Measurements from ENCODE around the gene AGPAT3. TPM values are rescaled to one million over a fixed set of nuclear protein-coding genes. Genes with fewer than 3 reads are reported as not detected.
"Not testable (repeated sequence)": the region's sequence is repeated elsewhere in the genome, so short reads cannot be mapped to it uniquely, and the experiment has no call there.

Gene AGPAT3, protein sequence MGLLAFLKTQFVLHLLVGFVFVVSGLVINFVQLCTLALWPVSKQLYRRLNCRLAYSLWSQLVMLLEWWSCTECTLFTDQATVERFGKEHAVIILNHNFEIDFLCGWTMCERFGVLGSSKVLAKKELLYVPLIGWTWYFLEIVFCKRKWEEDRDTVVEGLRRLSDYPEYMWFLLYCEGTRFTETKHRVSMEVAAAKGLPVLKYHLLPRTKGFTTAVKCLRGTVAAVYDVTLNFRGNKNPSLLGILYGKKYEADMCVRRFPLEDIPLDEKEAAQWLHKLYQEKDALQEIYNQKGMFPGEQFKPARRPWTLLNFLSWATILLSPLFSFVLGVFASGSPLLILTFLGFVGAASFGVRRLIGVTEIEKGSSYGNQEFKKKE
- total RNA-seq = 51.5 TPM
- long read RNA-seq, full-length matches to known transcripts = 7 of 42 reads
- long read RNA-seq, partial matches to known transcripts = 2 of 42 reads
- long read RNA-seq, other reads (novel, unspliced or antisense) = 33 of 42 reads

DNA sequence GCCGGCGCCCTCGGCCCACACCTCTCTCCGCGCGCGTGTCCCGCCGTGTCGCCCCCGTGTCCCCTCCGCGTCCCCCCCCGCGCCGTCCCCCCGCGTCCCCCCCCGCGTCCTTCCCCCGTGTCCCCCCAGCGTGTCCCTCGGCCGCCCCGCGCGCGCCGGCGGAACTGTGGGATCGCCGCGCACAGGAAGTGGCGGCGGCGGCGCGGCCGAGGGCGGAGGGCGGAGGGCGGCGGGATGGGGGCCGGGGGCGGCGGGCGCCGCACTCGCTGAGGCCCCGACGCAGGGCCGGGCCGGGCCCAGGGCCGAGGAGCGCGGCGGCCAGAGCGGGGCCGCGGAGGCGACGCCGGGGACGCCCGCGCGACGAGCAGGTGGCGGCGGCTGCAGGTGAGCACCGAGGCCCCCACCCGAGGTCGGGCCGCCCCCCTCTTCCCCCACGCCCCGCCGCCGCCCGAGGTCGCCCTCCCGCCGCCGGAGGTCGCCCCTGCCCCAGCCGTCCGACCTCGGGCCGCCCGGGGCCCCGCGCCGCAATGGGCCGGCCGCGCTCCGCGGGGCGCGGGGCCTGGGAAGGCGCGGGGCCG, at the start of gene AGPAT3:
Gene AGPAT3 (plus strand): TSS at position 262 of the 578 bp plus-strand sequence. CDS start 94,459 bp downstream, outside the sequence.
- peak; percentile 71 for DNase-seq (ENCODE audit: low spot score)
- intact Hi-C loops (cut with DNase I) = loop anchor here (5.0 kb wide), 3 partner anchors 37 to 72 kb away; no protein-coding TSS in a partner anchor

DNA sequence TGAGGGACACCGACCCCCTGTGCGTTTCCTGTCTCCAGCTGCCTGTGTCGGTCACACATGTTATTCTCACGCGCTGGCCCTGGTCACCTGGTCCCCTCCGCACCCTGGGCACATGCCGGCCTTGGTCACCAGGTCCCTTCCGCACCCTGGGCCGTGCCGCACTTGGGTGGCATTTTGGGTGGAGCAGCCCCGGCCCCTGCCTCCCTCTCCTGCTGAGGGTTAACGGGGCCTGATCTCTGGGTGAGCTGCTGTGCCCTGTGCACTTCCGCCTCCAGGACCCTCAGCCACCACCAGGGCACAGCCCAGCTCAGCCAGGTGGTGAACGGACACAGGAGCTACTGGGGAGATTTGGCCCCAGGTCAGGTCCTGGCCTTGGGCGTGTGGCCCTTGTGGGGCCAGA, 49.0 kb upstream of the AGPAT3 start:
- DNase-seq (ENCODE audit: low spot score) = no peak
- intact Hi-C loops (cut with DNase I) = no loop called here

DNA sequence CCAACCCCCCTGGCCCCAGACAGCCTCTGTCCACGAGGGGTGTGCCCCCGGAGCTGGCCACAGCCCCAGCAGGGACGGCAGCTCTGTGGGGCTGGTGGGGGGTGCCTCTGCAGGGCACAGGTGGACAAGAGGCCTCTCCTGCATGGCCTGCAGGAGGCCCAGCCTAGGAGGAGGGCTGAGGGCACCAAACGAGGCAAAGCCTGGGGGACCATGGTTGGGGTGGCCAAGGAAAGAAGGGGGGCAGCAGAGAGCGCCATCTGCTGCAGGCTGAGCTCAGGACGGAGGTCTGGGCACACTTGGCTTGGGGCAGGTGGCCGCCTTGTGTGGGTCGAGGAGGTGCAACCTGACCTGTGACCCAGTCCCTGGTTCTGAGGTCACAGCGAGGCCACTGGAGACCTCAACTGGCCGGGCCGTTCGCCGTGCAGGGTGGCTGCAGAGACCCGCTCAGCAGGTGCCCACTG, 48.4 kb upstream of the AGPAT3 start:
- DNase-seq (ENCODE audit: low spot score) = no peak
- intact Hi-C loops (cut with DNase I) = no loop called here

DNA sequence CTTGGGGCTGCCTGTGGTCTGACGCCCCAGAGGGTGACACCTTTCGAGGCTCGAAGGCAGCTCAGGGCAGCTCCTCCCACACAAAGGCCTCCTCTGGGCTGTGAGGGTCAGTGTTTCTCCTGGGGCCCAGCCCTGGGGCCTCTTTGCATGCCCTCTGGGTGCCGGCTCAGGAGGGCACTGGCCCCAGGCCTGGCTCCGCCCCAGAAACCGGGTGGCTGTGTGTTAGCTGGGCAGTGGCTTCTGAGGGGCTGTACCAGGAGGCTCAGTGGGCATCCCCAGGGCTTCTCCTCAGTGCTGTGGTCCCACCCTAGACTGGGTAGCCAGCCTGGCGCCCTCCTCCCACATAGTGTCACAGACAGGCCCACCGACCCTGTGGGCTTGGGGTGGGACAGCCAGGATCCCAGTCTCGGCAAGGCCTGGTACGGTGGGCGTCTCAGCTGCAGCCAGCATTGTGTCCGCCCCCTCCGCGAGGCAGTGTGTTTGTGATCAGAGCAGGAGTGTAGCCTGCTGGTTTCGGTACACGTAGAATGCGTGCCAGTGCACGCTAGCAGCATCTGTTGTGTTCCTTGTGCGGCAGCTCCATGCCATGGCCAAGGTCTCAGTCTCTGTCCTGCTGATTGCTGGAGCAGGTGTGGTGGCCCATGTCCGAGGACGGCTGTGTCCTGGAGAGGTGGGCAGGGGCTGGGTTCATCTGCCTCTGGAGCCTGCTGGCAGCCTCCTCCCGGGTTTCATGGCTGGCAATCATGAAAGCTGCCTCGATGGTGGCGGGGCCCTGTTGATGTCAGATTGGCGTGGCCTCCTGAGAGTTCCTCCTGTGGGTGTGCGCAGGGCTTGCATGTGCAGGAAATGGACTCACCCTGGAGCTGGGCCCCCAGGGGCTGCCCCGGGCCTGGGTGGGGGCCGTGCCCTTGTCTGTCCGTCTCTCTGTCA, 47.6 kb upstream of the AGPAT3 start:
- no peak for DNase-seq (ENCODE audit: low spot score)
- intact Hi-C loops (cut with DNase I) = no loop called here

DNA sequence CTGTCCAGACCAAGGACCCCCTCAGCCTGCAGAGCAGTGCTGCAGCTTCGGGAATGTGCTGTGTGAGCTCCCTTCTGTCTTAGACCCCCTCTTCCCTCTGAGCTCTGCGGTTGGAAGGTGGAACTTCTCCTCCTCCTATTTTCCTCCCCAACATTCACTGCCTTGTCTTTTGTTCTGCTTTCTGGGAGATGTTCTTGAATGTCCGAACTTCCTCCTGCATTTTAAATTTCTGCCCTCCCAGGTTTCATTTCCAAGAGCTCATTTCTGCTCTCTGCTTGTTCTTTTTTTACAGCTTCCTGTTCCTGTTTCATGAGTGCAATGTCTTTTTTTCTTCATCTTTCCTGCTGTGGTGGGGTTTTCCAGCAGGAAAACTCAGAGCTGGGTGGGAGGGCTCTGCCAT, 46.3 kb upstream of the AGPAT3 start:
- intact Hi-C loops (cut with DNase I) = no loop called here

DNA sequence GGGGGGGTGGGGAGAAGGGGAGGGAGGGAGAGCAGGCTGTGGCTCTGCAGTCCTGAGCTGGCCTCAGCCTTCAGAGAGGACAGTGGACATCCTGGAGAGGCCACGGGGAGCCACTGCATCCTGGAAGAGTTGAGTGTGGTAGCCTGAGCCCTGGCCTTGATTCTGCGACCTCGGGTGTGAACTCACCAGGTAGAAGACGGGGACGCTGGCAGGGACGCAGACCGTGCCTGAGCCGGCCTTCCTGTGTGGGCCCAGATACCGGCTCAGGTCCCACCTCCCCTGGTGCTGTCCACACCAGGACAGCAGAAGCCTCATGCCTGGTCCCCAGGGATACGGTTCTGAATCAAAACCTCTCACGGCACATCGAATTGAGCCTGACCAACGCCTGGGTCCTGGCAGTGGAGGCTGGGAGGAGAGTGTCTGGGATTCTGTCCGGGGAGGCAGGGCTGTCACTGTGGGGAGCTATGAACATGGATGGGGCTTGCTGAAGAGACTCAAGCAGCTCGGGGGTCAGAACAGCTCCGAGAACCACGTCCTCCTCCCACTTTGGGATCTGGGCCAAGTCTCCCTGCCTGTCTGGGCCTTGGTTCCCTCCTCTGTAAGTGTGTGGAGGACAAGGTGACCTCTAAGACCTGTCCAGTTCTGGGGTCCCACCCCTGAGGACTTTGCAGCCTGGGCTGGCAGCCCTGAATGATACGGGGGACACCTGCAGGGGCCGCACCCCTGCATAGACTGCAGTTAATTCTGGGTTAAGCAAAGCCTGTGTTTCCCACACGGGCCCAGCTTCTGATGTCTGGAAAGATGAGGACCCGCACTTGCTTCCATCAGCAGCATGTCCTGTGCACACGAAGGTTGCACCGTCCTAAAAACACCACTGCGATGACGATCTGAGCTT, 45.3 kb upstream of the AGPAT3 start:
- intact Hi-C loops (cut with DNase I) = no loop called here
- DNase-seq (ENCODE audit: low spot score) = no peak

More for the DNA sequence above, 46.3 kb upstream of the AGPAT3 start:
- no peak for DNase-seq (ENCODE audit: low spot score)

DNA sequence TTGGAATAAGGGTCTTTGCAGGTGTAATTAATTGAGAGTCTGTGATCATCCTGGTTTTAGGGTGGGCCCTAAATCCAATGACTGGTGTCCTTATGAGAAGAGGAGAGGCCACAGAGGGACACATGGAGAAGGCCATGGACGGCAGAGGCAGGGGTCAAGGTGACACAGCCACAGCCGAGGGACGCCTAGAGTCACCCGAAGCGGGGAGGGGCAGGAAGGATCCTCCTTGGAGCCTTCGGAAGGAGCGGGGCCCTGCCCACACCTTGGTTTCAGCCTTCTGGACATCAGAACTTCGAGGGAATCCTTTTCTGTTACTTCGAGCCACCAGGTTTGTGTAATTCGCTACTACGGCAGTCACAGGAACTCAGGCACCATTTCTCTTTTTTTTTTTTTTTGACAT, 44.6 kb upstream of the AGPAT3 start:
- intact Hi-C loops (cut with DNase I) = no loop called here
- DNase-seq (ENCODE audit: low spot score) = no peak

DNA sequence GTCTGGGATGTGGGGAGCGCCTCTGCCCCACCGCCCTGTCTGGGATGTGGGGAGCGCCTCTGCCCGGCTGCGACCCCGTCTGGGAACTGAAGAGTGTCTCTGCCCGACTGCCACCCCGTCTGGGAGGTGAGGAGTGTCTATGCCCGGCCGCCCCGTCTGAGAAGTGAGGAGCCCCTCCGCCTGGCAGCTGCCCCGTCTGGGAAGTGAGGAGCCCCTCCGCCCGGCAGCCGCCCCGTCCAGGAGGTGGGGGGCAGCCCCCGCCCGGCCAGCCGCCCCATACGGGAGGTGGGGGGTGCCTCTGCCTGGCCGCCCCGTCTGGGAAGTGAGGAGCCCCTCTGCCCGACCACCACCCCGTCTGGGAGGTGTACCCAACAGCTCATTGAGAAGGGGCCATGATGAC, 42.9 kb upstream of the AGPAT3 start:
- DNase-seq (ENCODE audit: low spot score); intact Hi-C loops (cut with DNase I): not testable (repeated sequence)

DNA sequence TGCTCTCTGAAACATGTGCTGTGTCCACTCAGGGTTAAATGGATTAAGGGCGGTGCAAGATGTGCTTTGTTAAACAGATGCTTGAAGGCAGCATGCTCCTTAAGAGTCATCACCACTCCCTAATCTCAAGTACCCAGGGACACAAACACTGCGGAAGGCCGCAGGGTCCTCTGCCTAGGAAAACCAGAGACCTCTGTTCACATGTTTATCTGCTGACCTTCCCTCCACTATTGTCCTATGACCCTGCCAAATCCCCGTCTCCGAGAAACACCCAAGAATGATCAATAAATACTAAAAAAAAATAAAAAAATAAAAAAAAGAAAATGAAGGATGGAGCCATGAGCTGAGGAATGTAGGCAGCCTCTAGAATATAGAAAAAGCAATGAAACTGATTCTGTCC, 42.3 kb upstream of the AGPAT3 start:
- intact Hi-C loops (cut with DNase I); DNase-seq (ENCODE audit: low spot score): not testable (repeated sequence)

DNA sequence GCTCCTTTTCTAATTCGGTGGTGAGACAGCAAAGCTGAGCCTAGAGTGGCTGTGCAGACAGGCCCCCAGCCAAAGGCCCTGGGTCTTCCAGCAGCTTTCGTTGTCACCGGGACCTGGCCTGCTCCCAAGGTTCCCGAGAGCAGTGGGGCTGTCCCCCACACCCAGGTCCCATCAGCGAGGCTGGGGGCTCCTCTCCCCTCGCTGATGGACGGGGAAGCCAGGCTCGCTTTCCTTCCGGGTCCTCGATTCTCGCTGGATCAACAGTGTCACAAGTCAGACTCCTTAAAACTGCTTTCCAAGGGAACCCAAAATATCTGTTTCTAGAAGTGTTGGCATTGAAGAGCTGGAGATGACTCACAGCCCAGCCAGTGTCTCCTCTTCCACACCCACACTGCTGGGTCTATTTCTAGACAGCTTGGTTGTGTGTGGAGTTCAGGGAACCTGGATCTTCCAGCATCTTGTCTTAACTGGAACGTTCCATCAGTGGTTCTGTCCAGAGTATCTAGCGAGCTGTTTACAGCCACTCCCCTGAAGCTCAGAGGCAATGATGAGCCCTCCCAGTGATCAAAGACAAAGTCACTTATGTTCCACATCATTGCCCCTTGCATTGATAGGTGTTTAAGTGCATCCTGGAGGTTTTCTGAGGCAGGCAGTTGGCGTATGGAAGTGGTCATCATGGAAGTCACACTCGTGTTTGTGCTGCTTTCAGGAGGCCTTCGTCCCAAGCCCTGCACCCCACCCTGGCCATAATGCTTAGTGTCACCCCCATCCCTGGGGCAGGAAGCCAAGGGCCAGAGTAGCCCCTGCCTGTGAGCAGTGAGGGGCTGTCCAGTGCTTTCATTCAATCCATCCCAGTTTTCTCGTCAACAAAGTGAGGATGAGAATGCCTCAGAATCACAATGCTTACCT, 40.4 kb upstream of the AGPAT3 start:
- intact Hi-C loops (cut with DNase I) = no loop called here
- no peak for DNase-seq (ENCODE audit: low spot score)

DNA sequence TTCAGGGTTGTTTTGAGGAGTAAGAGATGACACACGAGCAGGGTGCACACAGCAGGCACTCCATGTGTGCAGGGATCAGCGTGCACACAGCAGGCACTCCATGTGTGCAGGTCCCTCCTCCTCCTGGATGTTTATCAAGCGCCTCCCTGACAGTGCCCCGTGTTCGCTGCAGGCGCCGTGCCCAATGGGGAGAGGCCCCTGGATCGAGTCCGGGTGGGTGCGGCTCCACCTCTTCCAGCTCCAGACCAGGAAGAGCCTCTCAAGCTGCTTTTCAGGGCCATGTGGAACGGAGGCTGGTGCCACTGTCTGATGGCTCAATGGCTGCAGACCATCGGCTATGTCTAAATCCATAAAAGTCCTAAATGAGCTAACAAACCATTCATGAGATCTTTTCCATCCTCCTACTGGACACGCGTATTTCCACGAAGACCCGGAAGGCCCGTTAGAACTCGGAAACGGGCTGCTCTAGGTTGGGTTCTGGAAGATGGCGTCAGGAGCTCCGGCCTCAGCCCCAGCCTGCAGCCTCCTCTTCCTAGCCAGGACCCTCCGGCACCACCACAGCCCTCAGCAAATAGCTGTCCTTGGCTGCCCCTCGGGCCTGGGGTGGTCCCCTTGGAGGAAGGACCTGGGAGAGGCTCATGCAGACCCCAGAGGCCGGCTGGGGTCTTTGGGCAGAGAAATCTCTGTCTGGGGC, 39.6 kb upstream of the AGPAT3 start:
- intact Hi-C loops (cut with DNase I) = no loop called here
- DNase-seq (ENCODE audit: low spot score) = no peak

DNA sequence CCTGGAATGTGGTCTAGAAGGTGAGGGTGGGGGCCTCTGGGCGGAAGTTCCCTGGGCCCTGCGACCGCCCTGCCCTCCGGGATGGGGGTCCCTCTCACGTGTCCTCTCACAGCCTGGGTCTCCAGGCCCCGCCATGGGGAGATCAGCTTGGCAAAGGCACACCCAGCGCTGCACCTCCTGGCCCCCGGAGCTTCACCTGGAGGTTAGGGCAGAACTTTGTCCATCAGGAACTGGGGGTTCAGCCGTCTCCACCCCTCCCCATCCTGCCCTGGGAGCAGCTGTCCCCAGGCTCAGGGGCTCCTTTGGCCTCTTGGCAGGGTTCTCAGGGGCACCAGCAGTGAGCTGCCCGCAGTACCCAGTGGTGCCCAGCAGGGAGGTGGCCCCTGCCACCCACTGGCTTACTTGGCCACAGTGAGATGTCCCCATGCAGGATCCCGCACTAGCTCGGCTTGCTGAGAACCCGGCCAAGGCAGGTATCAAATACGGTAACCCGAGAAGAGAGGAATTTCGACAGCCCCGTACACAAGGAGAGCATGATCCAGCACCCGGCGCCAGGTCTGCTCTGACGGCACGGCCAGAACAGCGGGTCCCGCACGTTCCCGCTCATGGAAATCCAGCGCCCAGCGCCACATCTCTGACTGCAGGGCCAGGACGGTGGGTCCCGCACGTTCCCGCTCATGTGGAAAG, 38.9 kb upstream of the AGPAT3 start:
- intact Hi-C loops (cut with DNase I) = no loop called here
- no peak for DNase-seq (ENCODE audit: low spot score)

DNA sequence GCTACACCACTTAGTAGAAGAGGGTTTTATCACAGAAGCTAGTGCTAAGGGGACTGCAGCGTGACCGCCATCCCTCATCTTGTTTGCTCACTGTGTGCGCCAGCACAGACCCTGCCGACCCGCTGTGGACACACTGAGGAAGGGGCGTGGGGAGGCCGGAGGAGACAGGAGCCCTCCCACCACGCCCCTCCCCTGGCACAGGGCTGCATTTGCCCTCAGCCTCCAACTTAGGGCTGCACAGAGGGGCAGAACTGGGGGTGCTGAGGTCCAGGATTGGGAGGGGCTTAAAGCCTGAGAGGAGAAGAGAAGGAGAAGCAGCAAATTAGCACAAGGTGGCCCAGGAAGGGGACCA, 38.4 kb upstream of the AGPAT3 start:
- intact Hi-C loops (cut with DNase I) = no loop called here
- no peak for DNase-seq (ENCODE audit: low spot score)

DNA sequence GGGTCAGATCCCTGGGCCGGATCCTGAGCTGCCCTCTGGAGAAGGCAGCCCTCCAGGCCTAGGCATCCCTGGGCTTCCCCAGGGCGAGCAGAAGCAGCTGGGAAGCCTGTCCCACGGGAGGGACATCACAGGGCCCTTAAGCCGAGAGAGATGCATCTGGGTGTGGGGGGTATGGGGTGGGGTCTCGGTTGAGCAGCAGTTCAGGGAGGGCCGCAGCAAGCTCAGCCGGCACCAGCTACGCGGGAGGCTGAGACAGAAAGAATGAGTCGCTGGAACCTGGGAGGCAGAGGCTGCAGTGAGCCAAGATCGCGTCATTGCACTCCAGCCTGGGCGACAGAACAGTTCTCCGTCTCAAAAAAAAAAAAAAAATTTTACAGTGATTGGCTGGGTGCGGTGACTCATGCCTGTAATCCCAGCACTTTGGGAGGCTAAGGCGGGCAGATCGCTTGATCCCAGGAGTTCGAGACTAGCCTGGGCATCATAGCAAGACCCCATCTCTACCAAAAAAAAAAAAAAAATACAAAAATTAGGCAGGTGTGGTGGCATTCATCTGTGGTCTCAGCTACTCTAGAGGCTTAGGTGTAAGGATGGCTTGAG, 37.9 kb upstream of the AGPAT3 start:
- DNase-seq (ENCODE audit: low spot score) = no peak
- intact Hi-C loops (cut with DNase I) = no loop called here

DNA sequence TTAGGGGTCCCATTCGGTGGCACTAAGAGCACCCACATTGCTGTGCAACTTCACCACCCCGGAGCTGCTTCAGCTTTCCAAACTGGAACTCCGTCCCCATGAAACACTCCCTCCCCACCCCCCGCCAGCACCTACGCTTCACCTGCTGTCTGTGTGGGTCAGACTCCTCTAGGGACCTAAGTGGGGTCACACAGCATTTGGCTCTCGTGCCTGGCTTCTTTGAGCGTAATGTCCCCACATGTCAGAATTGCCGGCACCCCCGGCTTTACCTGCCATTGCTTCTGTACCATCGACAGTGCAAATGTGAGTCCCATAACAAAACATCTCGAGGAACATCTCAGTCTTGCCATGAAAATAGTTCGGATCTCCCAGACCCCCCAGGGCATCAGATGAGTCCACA, 35.9 kb upstream of the AGPAT3 start:
- intact Hi-C loops (cut with DNase I) = no loop called here

DNA sequence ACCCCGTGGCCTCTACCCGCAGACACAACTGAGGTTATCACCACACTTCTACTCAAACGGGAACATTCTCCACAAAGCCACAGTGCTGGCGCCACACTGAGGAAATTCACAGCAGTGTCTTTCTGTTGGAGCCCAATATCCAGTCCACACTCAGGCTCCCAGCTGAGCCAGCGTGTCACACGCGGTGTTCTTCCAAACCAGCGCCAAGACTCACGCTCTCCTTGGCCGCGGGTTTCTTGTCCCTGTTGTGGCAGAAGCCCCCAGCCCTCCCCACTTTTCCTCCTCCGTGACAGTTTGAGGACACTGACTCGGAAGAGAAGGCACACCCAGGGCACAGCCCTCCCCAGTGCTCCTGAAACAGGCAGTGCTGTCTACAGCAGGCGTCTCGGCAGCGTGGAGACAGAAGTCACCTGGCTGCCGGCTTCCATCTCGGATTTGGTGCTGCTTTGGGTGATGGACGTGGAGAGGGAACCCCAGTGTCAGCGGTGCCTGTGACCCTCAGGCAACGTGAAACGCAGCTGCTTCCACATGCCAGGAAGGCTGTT, 35.4 kb upstream of the AGPAT3 start:
- no peak for DNase-seq (ENCODE audit: low spot score)
- intact Hi-C loops (cut with DNase I) = no loop called here

More for the DNA sequence above, 35.9 kb upstream of the AGPAT3 start:
- no peak for DNase-seq (ENCODE audit: low spot score)
